ENCODE measurements around the gene CACNA2D2.

GRCh38 chr3:50464569-50464968 lies 38.9 kb downstream of the CACNA2D2 start:
- TF ChIP-seq CTCF (IDR thresholded peaks at IDR 0.05) (no peak), TCF12 (IDR thresholded peaks at IDR 0.05) (no peak), POLR2AphosphoS5 (IDR thresholded peaks at IDR 0.05; ENCODE audit: low read depth, low read length) (no peak), USF2 (IDR thresholded peaks at IDR 0.05; ENCODE audit: borderline replicate concordance, low read depth, low read length) (no peak), EP300 (IDR thresholded peaks at IDR 0.05; ENCODE audit: borderline replicate concordance in 1 of 2, low read depth in 1 of 2, low read length in 1 of 2) (no peak), RFX5 (IDR thresholded peaks at IDR 0.05; ENCODE audit: low read length) (no peak), JUND (IDR thresholded peaks at IDR 0.05) (no peak)

All from SK-N-SH (cell line).